ENCODE data around the gene GPR78.

Gene GPR78

GRCh38 chr4:8580321-8581093 lies at the start of gene GPR78:
GPR78 (plus strand) TSS chr4:8580392; CDS start chr4:8580983, 591 bp downstream.
- no peak for DNase-seq

DNA sequence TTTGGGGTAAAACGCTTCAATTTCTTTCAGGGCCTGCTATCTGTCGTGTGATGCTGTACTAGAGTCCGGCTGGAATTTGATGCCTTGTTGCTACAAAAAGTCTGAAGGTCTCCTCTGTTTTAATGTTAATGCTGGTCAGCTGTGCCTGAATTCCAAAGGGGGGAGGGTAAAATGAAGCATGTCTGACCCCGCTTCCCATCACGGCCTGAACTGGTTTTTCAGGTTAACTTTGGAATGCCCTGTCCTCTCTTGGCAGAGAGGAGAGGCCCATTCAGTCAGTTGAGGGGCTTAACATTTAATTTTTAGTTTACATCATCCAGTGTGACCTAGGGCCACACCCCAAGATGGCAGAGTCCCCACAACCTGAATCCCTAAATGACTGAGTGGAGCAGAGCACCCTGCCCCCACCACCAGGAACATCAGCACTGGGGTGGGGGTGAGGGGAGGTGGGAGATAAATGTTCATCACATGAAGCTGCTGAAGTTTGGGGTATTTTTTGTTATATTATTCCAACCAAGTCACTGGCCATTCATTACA lies 47.9 kb upstream of the GPR78 start:
- no peak for DNase-seq

- no peak for DNase-seq
Observed at GRCh38 chr4:8533274-8533865, 46.8 kb upstream of the GPR78 start.

- no peak for DNase-seq
Observed at GRCh38 chr4:8534129-8534528, 46.1 kb upstream of the GPR78 start.

DNA sequence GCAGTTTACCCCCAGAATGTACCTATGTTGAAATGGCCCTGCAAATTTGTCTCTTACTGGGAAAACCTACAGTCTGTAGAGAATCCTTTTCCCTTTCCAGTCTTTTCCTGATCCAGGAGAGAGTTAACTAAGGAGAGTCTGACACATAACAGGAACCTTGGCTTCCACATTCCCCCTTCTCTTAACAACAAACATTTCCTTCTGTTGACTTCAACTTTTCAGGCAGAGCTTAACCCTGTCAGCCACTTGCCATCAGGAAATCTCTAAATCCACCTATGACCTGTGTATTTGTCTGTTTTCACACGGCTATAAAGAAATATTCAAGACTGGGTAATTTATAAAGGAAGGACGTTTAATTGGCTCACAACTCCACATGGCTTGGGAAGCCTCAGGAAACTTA lies 45.6 kb upstream of the GPR78 start:
- DNase-seq: no peak

DNA sequence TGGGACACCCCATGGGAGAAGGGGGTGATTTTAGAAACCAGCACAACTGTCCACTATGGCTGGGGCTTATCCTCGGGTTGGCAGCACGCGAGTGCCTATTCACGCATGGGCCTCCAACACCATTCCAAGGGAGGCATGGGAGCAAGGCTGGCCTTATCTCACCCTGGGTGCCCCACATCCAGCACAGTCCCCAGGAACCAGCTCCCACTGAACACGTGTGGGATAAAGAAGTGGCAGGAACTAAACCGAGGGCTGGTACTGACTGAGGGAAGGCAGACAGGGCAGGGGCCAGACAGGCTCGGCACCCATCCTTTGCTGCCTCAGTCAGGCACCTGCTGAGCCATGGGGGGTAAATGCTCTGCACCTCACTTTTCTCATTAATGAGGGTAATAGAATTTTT lies 43.7 kb upstream of the GPR78 start:
- DNase-seq: no peak

DNA sequence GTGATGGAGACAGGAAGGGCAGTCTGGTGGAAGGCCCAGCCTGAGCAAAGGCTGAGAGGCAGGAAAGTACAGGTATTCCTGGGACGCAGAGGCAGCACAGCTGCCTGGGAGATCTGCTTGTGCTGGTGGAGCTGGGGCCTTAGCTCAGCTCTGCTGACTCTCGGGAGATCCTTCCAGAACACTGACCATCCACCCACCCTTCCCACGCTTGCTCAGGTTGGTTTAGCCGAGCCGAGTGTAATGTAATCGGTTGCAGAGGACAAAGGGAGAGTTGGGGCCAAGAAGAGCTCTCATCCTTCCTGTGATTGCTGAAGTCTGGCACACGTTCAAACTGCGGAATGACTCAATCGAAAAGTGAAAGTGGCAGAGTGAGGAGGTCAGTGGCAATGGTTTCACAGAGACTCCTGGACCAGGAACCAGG lies 43.1 kb upstream of the GPR78 start:
- no peak for DNase-seq

DNA sequence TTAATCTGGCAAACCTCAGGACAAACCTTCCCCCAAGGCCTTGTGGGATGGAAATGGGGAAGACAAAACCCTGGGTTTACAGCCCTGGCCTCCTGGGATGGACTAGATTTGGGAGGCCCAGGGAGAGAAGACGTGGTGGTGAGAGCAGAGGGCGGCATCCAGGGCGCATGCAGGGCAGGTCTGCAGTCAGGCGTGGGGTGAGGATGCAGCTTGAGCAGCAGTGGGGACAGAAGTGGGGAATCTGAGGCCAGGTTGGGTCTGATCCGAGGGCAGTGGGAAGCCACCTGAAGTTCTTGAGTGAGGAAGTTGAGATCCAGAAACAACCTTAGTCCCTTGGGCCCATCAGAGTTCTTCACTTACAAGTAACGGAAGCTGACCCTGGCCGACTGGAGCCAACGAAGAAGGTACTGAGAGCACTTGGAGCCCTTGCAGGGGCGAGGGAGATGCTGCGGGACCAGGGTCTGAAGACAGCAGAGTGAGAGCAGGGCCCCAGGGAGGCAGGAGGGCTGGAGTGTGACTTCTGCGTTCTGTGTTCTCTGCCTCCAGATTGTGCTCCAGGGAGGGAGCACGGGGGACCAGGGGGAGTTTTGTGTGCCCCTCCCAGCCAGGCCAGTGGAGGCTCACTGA lies 42.0 kb upstream of the GPR78 start:
- DNase-seq: no peak

- DNase-seq: no peak
Observed at GRCh38 chr4:8538703-8539567, 41.3 kb upstream of the GPR78 start.

GRCh38 chr4:8539661-8540060 lies 40.5 kb upstream of the GPR78 start:
- DNase-seq: no peak

GRCh38 chr4:8540072-8540471 lies 40.1 kb upstream of the GPR78 start:
- no peak for DNase-seq

GRCh38 chr4:8540586-8540985 lies 39.6 kb upstream of the GPR78 start:
- DNase-seq: no peak

DNA sequence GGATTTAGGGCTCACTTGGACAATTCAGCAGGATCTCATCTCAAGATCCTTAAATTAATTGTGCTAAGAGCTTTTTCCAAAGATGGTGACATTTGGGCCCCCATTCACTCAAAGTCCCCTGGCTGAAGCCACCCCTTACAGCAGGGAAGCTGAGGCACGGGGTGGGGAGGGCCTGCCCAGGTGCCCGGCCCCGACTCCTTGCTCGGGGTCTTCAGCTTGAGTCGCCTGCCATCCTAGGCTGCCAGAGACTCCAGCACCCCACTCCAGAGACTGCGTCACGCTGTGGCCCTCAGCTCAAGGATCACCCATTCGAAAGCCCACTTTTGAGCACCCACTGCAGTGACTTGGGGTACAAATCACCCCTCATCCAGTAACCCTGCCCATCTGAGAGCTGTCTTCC lies 39.2 kb upstream of the GPR78 start:
- no peak for DNase-seq

- no peak for DNase-seq
Observed at GRCh38 chr4:8541981-8542715, 38.0 kb upstream of the GPR78 start.

DNA sequence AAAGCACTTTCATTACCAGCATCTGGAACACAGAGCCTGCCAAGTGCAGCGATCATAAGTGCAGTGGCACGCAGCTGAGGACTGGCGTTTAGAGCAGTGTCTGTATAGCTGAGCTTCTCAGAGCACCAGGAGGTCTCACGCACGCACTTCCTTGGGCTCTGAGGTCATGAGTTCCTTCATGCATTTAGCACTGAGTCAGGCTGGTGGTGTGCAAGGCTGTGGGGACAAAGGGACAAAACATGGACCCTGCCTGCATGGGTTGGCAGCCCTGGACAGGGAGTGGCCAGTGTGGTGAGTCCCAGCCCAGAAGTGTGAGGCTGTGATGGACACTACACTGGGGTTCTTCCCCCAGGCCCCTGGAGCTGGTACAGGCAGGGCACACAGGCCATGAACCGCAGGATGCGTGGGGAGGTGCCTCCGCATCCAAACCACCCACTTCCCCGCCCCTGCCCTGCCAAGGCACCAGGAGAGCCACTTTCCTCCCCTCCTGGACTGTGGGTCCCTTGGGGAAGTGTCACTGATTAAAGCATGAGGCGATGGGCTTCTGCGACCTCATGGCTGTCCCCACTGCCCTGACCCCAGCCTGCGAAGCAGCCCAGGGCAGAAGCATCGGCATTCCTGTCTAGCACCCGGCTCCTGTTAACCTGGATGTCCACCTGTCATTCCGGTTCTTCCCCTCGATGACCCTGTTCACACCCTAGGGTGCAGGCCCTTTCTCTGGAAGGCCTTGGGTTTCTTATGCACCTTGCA lies 37.2 kb upstream of the GPR78 start:
- DNase-seq: no peak

- no peak for DNase-seq
Observed at GRCh38 chr4:8543623-8544022, 36.6 kb upstream of the GPR78 start.

GRCh38 chr4:8544282-8544681 lies 35.9 kb upstream of the GPR78 start:
- DNase-seq: no peak

DNA sequence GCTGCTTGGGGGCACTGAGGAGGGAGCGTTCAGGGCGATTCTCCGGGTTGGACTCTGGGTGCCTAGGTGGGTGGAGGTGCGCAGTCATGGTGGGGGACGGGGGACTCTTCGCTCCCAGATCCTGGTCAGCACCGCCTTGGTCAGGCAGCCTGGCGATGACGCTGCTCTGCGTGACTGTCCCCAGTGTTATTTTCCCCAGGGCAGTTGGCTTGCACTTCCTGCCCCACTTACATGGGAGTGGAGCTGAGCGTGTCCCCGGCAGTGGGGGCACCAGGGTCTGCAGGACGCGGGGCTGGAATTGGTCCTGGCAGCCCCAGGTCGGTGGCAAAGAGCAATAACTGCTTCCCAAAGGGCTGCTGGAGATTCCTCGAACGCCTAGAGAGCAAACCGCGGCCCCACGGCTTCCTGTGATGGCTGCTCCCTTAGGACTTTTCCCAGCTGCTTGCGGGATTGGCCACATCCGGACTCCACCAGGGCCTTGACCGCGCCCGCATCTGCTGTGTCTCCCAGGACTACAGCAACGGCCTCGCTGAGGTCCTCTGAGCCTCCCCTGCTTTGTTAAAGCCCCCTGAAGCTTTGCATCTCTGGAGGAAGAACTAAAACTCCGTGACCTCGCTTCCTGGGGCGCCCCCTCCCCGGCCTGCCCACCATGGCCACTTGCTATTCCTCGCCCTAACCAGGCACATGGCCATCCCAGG lies 35.3 kb upstream of the GPR78 start:
- DNase-seq: no peak

- DNase-seq: no peak
Observed at GRCh38 chr4:8545439-8545765, 34.8 kb upstream of the GPR78 start.

- DNase-seq: no peak
Observed at GRCh38 chr4:8546766-8547107, 33.5 kb upstream of the GPR78 start.

Data from NCI-H510A treated with DMSO at 0.1 percent for 48 hours (cell line).